GM12878 (cell line): ENCODE results near the gene PPP1CC. TPM values are rescaled to one million over a fixed set of nuclear protein-coding genes. Genes with fewer than 3 reads are reported as not detected.
A peak's percentile ranks its signal among the peaks of the same experiment; 100 is the strongest.

ENCODE experiments used
- ATAC-seq: fragments of 200-7000 bp; cut with Tn5 transposase; 3 replicates; pipeline ENCODE4 v1.9.1; 2020; ENCODE audit warnings: mild to moderate bottlenecking, moderate library complexity
- BruUV-seq: library from RNA; stranded (reverse); fragments of 400-500 nt; replicated peaks from 2 replicates; lab custom pipeline; 2021; lab: Mats Ljungman, UMichigan
- CTCF ChIA-PET: fragments of 300-600 bp; sonication (Branson Sonifier 250); formaldehyde crosslinking; extraction: SDS; loops from one replicate; lab custom pipeline; 2021; ENCODE audit warnings: inconsistent platforms; lab: Yijun Ruan, JAX
- POLR2A ChIA-PET: fragments of 350-600 bp; formaldehyde crosslinking; extraction: SDS; loops from one replicate; lab custom pipeline; 2021; ENCODE audit warnings: inconsistent platforms; lab: Charles Lee
- RAD21 ChIA-PET: fragments of 300-600 bp; sonication (Branson Sonifier 250); formaldehyde crosslinking; loops from one replicate; lab custom pipeline; 2023; ENCODE audit warnings: antibody characterized with exemption; ENCODE audit not compliant: unreplicated experiment; lab: Charles Lee
- SMC1A ChIA-PET: fragments of 300-600 bp; sonication (Branson Sonifier 250); formaldehyde crosslinking; loops from one replicate; lab custom pipeline; 2023; ENCODE audit not compliant: unreplicated experiment, uncharacterized antibody; lab: Charles Lee
- DNase-seq: peaks from one replicate; pipeline ENCODE4 v3.0.0-alpha.2; 2011; ENCODE audit warnings: low read depth, low spot score
- FAIRE-seq: peaks from 3 replicates; lab custom pipeline; 2011; peaks lifted over from hg19 to GRCh38; lab: Jason Lieb, UNC
- H2AFZ ChIP-seq: 2 replicates; pipeline ENCODE4 v1.6.0; 2011; ENCODE audit warnings: low read depth, low read length, control low read depth; ENCODE audit not compliant: control insufficient read depth
- H3K27ac ChIP-seq: 2 replicates; pipeline ENCODE4 v1.5.1; 2011; ENCODE audit warnings: control low read depth; ENCODE audit not compliant: control insufficient read depth, insufficient read depth
- H3K27me3 ChIP-seq, 2 experiments: replicated peaks in 1 of 2; 2 replicates each; pipeline versions ENCODE4 v1.6.0 to v1.6.1; 2011; ENCODE audit warnings: low read length in 1 of 2; ENCODE audit not compliant: control insufficient read depth in 2 of 2, insufficient read depth in 2 of 2
- H3K36me3 ChIP-seq, 2 experiments: 2 replicates each; pipeline ENCODE4 v1.5.1; 2011; ENCODE audit warnings: low read length in 1 of 2; ENCODE audit not compliant: control insufficient read depth in 2 of 2, insufficient read depth in 2 of 2
- H3K4me1 ChIP-seq: 2 replicates; pipeline ENCODE4 v1.6.1; 2011; ENCODE audit warnings: mild to moderate bottlenecking, low read length, moderate library complexity, mixed read lengths; ENCODE audit not compliant: control insufficient read depth, insufficient read depth
- H3K4me2 ChIP-seq: 2 replicates; pipeline ENCODE4 v1.6.0; 2011; ENCODE audit warnings: control low read depth; ENCODE audit not compliant: control insufficient read depth, insufficient read depth
- H3K4me3 ChIP-seq: fragments of 200-600 bp; sonication (generic); 2 replicates; pipeline ENCODE4 v1.5.1; 2016
- H3K79me2 ChIP-seq: 2 replicates; pipeline ENCODE4 v1.6.0; 2011; ENCODE audit warnings: low read length; ENCODE audit not compliant: control insufficient read depth, insufficient read depth
- H3K9ac ChIP-seq: 2 replicates; pipeline ENCODE4 v1.8.0; 2011; ENCODE audit warnings: low read length, control low read depth, mixed read lengths; ENCODE audit not compliant: control insufficient read depth, insufficient read depth
- H3K9me3 ChIP-seq: replicated peaks from 3 replicates; pipeline ENCODE4 v1.5.1; 2011; ENCODE audit warnings: mild to moderate bottlenecking, low read length; ENCODE audit not compliant: control insufficient read depth, insufficient read depth
- H4K20me1 ChIP-seq: 2 replicates; pipeline ENCODE4 v1.6.0; 2011; ENCODE audit not compliant: control insufficient read depth, insufficient read depth
- MLLT1 ChIP-seq: fragments of 450-650 bp; IDR thresholded peaks from 2 replicates; pipeline ENCODE4 v1.6.1; 2016; ENCODE audit warnings: mild to moderate bottlenecking
- ZNF592 ChIP-seq: fragments of 450-650 bp; IDR thresholded peaks from 2 replicates; pipeline ENCODE4 v1.6.1; 2017; ENCODE audit warnings: mild to moderate bottlenecking, moderate library complexity
- WGBS: methylation state at CpG from one replicate; pipeline ENCODE4 v1.1.6; 2016; ENCODE audit warnings: low lambda C conversion rate; ENCODE audit not compliant: insufficient replicate concordance, insufficient coverage; ENCODE audit errors: missing lambda C conversion rate; 5-methylcytosine and 5-hydroxymethylcytosine counted together
- in situ Hi-C: fragments of 300-500 bp; cut with MboI; formaldehyde crosslinking; loops from 9 replicates; pipeline ENCODE4 v1.14.3; 2018; ENCODE audit warnings: mixed read lengths
- intact Hi-C: fragments of 100-400 bp; cut with micrococcal nuclease; formaldehyde crosslinking; loops from one replicate; pipeline ENCODE4 v1.14.2; 2022; ENCODE audit not compliant: unreplicated experiment
- polyA plus RNA-seq, 11 experiments: library from polyadenylated mRNA; depleted of rRNA in 4 of 11; unstranded in 6 of 11; stranded (reverse) in 5 of 11; fragments of >200 nt; fragmentation: Nextera tagmentation in 4 of 11; fragmentation: Illumina TruSeq in 1 of 11; extraction: Ambion mirVana in 4 of 11; extraction: Trizol in 1 of 11; gene quantifications; 1 replicate in 1 of 11; 2 replicates in 10 of 11; pipeline versions ENCODE4 v1.2.1 to v1.2.3, GENCODE V29; 2011 to 2016; ENCODE audit warnings: inconsistent platforms in 2 of 11, missing spikeins in 2 of 11, low read depth in 1 of 11
- total RNA-seq, 4 experiments: library from RNA; depleted of rRNA in 3 of 4; stranded (reverse); fragments of >200 nt in 3 of 4; fragmentation: Illumina TruSeq in 1 of 4; extraction: Trizol in 1 of 4; gene quantifications; 2 replicates each; pipeline versions ENCODE4 v1.2.1 to v1.2.3, GENCODE V29; 2013 to 2021

Gene PPP1CC
- total and polyA plus RNA-seq, 10 of the 15 experiments (the other 5 are each of a cell fraction or from before 2014, with no cell fraction given), result 64.4 to 279 (median 157) TPM

GRCh38 chr12:110741341-110742095 is 1.2 kb downstream of the PPP1CC start:
- Histone ChIP-seq H3K4me1 (peaks cover 9% of the 10 kb centered on the region; the same call in 1 of the 2 replicates), H2AFZ (no peak overlapping the region), H3K4me2 (peak overlapping the region; percentile 46), H3K9ac (peak overlapping the region; percentile 74), H3K79me2 (peaks cover 62% of the 10 kb centered on the region), H3K27ac (peak overlapping the region; percentile 63), H3K4me3 (peak overlapping the region; percentile 85), H3K9me3 (no peaks in the 10 kb centered on the region), H3K36me3 (no peaks in the 10 kb centered on the region), H4K20me1 (peaks cover 9% of the 10 kb centered on the region; the same call in 1 of the 2 replicates), H3K27me3 (no peaks in the 10 kb centered on the region)
- ChIA-PET POLR2A (interaction anchor here (0.5 to 2.7 kb wide), 11 partner anchors 11 to 457 kb away, joined by 3 to 21 read pairs (median 4); no protein-coding TSS in a partner anchor), SMC1A (interaction anchor here (0.7 to 6.3 kb wide), 14 partner anchors 8 to 121 kb away, joined by 3 to 55 read pairs (median 3); no protein-coding TSS in a partner anchor), RAD21 (interaction anchor here (0.8 to 2.4 kb wide), 9 partner anchors 10 to 162 kb away, joined by 3 to 11 read pairs (median 5); no protein-coding TSS in a partner anchor), CTCF (interaction anchor here (0.7 to 1.4 kb wide), 6 partner anchors 11 to 86 kb away, joined by 3 to 7 read pairs (median 4); no protein-coding TSS in a partner anchor)
- intact Hi-C loops, result loop anchor here (2.0 kb wide), 1 partner anchor 85 kb away; no protein-coding TSS in a partner anchor
- 2% methylated on average over 14 of the region's 14 CpGs for WGBS
- FAIRE-seq (peak; percentile 31), DNase-seq (no peak), ATAC-seq (peak; percentile 11)
- no peak for TF ChIP-seq ZNF592
- 0 out of 2 replicates have a peak, but pooled peaks have one; percentile 39 for TF ChIP-seq MLLT1
- in situ Hi-C loops, result no loop called here
- TSS peak; percentile 58 for BruUV-seq
